Panc1 (cell line): ENCODE data around the gene FGF5. TPM values are rescaled to one million over a fixed set of nuclear protein-coding genes. Genes with fewer than 3 reads are reported as not detected.

Experiments used
- ATAC-seq: fragments of 200-7000 bp; cut with Tn5 transposase; 2 replicates; pipeline ENCODE4 v1.9.1; 2020; ENCODE audit warnings: mild to moderate bottlenecking, moderate library complexity
- BruUV-seq: library from RNA; stranded (reverse); fragments of 400-500 nt; replicated peaks from 2 replicates; lab custom pipeline; 2021; lab: Mats Ljungman, UMichigan
- CTCF ChIA-PET: fragments of 300-600 bp; sonication (Branson Sonifier 250); formaldehyde crosslinking; loops from one replicate; lab custom pipeline; 2022; ENCODE audit warnings: antibody characterized with exemption; lab: Charles Lee
- POLR2A ChIA-PET: fragments of 300-600 bp; sonication (Branson Sonifier 250); formaldehyde crosslinking; loops from one replicate; lab custom pipeline; 2022; ENCODE audit warnings: antibody characterized with exemption; lab: Charles Lee
- DNase-seq: peaks from one replicate; pipeline ENCODE4 v3.0.0-alpha.2; 2010; ENCODE audit warnings: low read depth, low spot score
- H3K27ac ChIP-seq: 2 replicates; pipeline ENCODE4 v1.5.1; 2011; ENCODE audit warnings: mild to moderate bottlenecking, low read length, inconsistent platforms
- H3K27me3 ChIP-seq: fragments of 200-500 bp; sonication (Bioruptor generic); 2 replicates; pipeline ENCODE4 v1.6.0; 2014; ENCODE audit warnings: low read length, inconsistent platforms; ENCODE audit not compliant: control insufficient read depth, insufficient read depth
- H3K36me3 ChIP-seq: fragments of 200-500 bp; sonication (Bioruptor generic); 2 replicates; pipeline ENCODE4 v1.5.1; 2014; ENCODE audit warnings: inconsistent platforms, mild to moderate bottlenecking, low read length, moderate library complexity; ENCODE audit not compliant: control insufficient read depth, insufficient read depth
- H3K4me1 ChIP-seq: 2 replicates; pipeline ENCODE4 v1.5.1; 2011; ENCODE audit warnings: inconsistent platforms, mild to moderate bottlenecking, low read length, moderate library complexity; ENCODE audit not compliant: control insufficient read depth, insufficient read depth
- H3K4me3 ChIP-seq, 2 experiments: 2 replicates each; pipeline ENCODE4 v1.5.1; 2011 to 2012; ENCODE audit warnings: low read depth in 2 of 2, low read length in 2 of 2, mild to moderate bottlenecking in 2 of 2, inconsistent platforms in 1 of 2, moderate library complexity in 1 of 2
- H3K9me3 ChIP-seq: fragments of 200-500 bp; sonication (Bioruptor generic); 2 replicates; pipeline ENCODE4 v1.5.1; 2014; ENCODE audit warnings: low read depth, mild to moderate bottlenecking, inconsistent platforms, low read length, moderate library complexity; ENCODE audit not compliant: control insufficient read depth, insufficient read depth
- POLR2AphosphoS5 ChIP-seq: IDR thresholded peaks from 2 replicates; pipeline ENCODE4 v1.6.1; 2012; ENCODE audit warnings: mild to moderate bottlenecking, low read depth, low read length, moderate library complexity
- SIN3A ChIP-seq: IDR thresholded peaks from 2 replicates; pipeline ENCODE4 v1.6.1; 2012; ENCODE audit warnings: low read depth, mild to moderate bottlenecking, low read length, moderate library complexity, borderline replicate concordance; ENCODE audit not compliant: insufficient read depth
- TCF7L2 ChIP-seq: IDR thresholded peaks from 2 replicates; pipeline ENCODE4 v1.6.1; 2011; ENCODE audit warnings: mild to moderate bottlenecking, low read depth, low read length, inconsistent platforms
- in situ Hi-C: cut with HindIII; loops from 2 replicates; pipeline ENCODE4 v1.10.0; 2016; ENCODE audit warnings: low sequenced_read_pairs, low pct_unique_long_range_greater_than_20kb
- intact Hi-C: fragments of 100-400 bp; cut with micrococcal nuclease; formaldehyde crosslinking; loops from one replicate; pipeline ENCODE4 v1.10.0; 2022; ENCODE audit not compliant: unreplicated experiment
- total RNA-seq: library from RNA; stranded (reverse); gene quantifications from one replicate; pipeline ENCODE4 v1.2.1, GENCODE V29; 2021; ENCODE audit not compliant: unreplicated experiment
- TF ChIP-seq, protein P1 (sequence below), 2 experiments: IDR thresholded peaks; 2 replicates each; pipeline ENCODE4 v1.6.1; 2011 to 2012; ENCODE audit warnings: low read depth in 2 of 2, control low read depth in 1 of 2, low read length in 1 of 2, mild to moderate bottlenecking in 1 of 2, moderate library complexity in 1 of 2; ENCODE audit not compliant: insufficient read depth in 1 of 2
- TF ChIP-seq, protein P2 (sequence below): fragments of 450-650 bp; IDR thresholded peaks from 2 replicates; pipeline ENCODE4 v1.5.1; 2017; ENCODE audit warnings: mild to moderate bottlenecking

FGF5 gene
- total RNA-seq, 1 experiment from 2014 or later = 1.3 TPM

DNA sequence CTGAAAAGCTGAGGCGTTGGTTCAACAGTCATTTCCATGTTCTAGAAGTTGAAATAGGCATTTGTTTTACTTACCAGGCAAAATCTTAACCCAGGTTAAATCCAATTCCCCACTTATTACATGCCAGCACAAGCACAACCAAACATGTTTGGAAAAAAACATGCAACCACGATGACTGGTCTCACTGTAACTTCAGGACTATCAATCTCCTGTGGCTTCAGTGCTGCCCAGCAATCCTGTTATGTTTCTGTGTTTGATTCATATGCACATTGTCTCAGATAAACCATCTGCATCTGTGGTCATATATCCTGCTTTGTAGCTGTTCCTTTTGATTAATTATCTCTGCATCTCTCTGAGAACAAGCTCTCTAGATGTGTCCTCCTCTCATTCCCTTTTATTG, 40.9 kb upstream of the FGF5 start:
- BruUV-seq = no TSS peak
- Histone ChIP-seq H3K36me3 (no peaks in the 10 kb centered on the region), H3K4me3 (no peak overlapping the region), H3K27me3 (no peaks in the 10 kb centered on the region), H3K27ac (no peak overlapping the region), H3K9me3 (no peaks in the 10 kb centered on the region), H3K4me1 (no peaks in the 10 kb centered on the region)
- ChIA-PET CTCF (no interaction called here), POLR2A (no interaction called here)
- TF ChIP-seq, protein P1, sequence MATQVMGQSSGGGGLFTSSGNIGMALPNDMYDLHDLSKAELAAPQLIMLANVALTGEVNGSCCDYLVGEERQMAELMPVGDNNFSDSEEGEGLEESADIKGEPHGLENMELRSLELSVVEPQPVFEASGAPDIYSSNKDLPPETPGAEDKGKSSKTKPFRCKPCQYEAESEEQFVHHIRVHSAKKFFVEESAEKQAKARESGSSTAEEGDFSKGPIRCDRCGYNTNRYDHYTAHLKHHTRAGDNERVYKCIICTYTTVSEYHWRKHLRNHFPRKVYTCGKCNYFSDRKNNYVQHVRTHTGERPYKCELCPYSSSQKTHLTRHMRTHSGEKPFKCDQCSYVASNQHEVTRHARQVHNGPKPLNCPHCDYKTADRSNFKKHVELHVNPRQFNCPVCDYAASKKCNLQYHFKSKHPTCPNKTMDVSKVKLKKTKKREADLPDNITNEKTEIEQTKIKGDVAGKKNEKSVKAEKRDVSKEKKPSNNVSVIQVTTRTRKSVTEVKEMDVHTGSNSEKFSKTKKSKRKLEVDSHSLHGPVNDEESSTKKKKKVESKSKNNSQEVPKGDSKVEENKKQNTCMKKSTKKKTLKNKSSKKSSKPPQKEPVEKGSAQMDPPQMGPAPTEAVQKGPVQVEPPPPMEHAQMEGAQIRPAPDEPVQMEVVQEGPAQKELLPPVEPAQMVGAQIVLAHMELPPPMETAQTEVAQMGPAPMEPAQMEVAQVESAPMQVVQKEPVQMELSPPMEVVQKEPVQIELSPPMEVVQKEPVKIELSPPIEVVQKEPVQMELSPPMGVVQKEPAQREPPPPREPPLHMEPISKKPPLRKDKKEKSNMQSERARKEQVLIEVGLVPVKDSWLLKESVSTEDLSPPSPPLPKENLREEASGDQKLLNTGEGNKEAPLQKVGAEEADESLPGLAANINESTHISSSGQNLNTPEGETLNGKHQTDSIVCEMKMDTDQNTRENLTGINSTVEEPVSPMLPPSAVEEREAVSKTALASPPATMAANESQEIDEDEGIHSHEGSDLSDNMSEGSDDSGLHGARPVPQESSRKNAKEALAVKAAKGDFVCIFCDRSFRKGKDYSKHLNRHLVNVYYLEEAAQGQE (IDR thresholded peaks at IDR 0.05; ENCODE audit: insufficient read depth in 1 of 2, low read depth in 2 of 2, low read length in 1 of 2) = no peak
- TF ChIP-seq, protein P2, sequence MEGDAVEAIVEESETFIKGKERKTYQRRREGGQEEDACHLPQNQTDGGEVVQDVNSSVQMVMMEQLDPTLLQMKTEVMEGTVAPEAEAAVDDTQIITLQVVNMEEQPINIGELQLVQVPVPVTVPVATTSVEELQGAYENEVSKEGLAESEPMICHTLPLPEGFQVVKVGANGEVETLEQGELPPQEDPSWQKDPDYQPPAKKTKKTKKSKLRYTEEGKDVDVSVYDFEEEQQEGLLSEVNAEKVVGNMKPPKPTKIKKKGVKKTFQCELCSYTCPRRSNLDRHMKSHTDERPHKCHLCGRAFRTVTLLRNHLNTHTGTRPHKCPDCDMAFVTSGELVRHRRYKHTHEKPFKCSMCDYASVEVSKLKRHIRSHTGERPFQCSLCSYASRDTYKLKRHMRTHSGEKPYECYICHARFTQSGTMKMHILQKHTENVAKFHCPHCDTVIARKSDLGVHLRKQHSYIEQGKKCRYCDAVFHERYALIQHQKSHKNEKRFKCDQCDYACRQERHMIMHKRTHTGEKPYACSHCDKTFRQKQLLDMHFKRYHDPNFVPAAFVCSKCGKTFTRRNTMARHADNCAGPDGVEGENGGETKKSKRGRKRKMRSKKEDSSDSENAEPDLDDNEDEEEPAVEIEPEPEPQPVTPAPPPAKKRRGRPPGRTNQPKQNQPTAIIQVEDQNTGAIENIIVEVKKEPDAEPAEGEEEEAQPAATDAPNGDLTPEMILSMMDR = no peak
- TF ChIP-seq POLR2AphosphoS5 (no peak), SIN3A (no peak), TCF7L2 (no peak)
- ATAC-seq (no peak), DNase-seq (no peak)
- in situ Hi-C loops = no loop called here
- intact Hi-C loops = no loop called here

DNA sequence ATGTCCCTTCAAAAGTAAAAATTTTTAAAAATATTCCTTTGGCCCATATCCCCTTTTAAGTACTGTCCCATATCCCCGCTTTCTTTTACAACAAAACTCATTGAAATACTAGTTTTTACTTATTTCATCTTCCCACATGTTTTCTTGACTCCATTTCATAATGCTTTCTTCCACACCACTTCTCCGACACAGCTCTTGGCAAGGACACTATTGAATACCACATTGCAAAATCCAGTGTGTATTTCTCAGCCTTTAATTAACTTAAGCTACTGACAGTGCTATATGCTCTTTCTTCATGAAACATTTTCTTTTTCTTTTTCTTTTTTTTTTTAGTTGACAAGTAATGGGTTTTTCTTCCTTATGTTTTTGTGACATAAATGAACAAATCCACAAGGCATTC, 40.4 kb upstream of the FGF5 start:
- CTCF ChIA-PET = no interaction called here
- no TSS peak for BruUV-seq

More for the DNA sequence above, 40.4 kb upstream of the FGF5 start:
- ATAC-seq (no peak), DNase-seq (no peak)
- no peaks in the 10 kb centered on the region for H3K4me1 ChIP-seq
- in situ Hi-C loops (no loop called here), intact Hi-C loops (no loop called here)
- H3K27me3 ChIP-seq = no peaks in the 10 kb centered on the region
- H3K27ac ChIP-seq = no peak overlapping the region
- no peaks in the 10 kb centered on the region for H3K36me3 ChIP-seq
- H3K4me3 ChIP-seq = no peak overlapping the region
- H3K9me3 ChIP-seq = no peaks in the 10 kb centered on the region
- POLR2A ChIA-PET = no interaction called here
- TF ChIP-seq POLR2AphosphoS5 (no peak), TCF7L2 (no peak), SIN3A (no peak)
- TF ChIP-seq, protein P1 (IDR thresholded peaks at IDR 0.05; ENCODE audit: insufficient read depth in 1 of 2, low read depth in 2 of 2, low read length in 1 of 2) = no peak
- TF ChIP-seq, protein P2 = no peak
